Activated effector memory CD4-positive, alpha-beta T cell treated with anti-CD3 and anti-CD28 coated beads, Interleukin-2, amount 50 U/mL, for 16 hours (primary cell): ENCODE data around the gene MCL1.

Experiments used
- DNase-seq: peaks from one replicate; pipeline ENCODE4 v3.0.0-alpha.2; 2020

MCL1 gene

GRCh38 chr1:150555971-150556865, 23.2 kb downstream of the MCL1 start:
- DNase-seq, result no peak

GRCh38 chr1:150555198-150555970, 24.0 kb downstream of the MCL1 start:
- DNase-seq, result no peak

- no peak for DNase-seq
Observed at GRCh38 chr1:150554086-150554452, 25.3 kb downstream of the MCL1 start.

- no peak for DNase-seq
Observed at GRCh38 chr1:150553392-150554085, 25.9 kb downstream of the MCL1 start.

- no peak for DNase-seq
Observed at GRCh38 chr1:150552911-150553289, 26.5 kb downstream of the MCL1 start.

GRCh38 chr1:150552128-150552910, 27.1 kb downstream of the MCL1 start:
- DNase-seq, result no peak

GRCh38 chr1:150551784-150552127, 27.7 kb downstream of the MCL1 start:
- no peak for DNase-seq

- no peak for DNase-seq
Observed at GRCh38 chr1:150551051-150551783, 28.2 kb downstream of the MCL1 start.

GRCh38 chr1:150550222-150551050, 29.0 kb downstream of the MCL1 start:
- DNase-seq, result no peak

GRCh38 chr1:150549496-150550221, 29.8 kb downstream of the MCL1 start:
- no peak for DNase-seq

- peak; percentile 75 for DNase-seq
Observed at GRCh38 chr1:150548632-150549495, 30.5 kb downstream of the MCL1 start, which contains the start of gene ADAMTSL4. ADAMTSL4 (plus strand) TSS chr1:150549408; CDS start chr1:150552289, 2,881 bp downstream.

GRCh38 chr1:150548324-150548631, 31.1 kb downstream of the MCL1 start:
- no peak for DNase-seq

- no peak for DNase-seq
Observed at GRCh38 chr1:150546294-150546937, 33.0 kb downstream of the MCL1 start.

- no peak for DNase-seq
Observed at GRCh38 chr1:150545486-150546032, 33.9 kb downstream of the MCL1 start.

- no peak for DNase-seq
Observed at GRCh38 chr1:150544204-150544603, 35.2 kb downstream of the MCL1 start.

GRCh38 chr1:150543500-150544143, 35.8 kb downstream of the MCL1 start:
- DNase-seq, result no peak

- no peak for DNase-seq
Observed at GRCh38 chr1:150537732-150538684, 41.4 kb downstream of the MCL1 start.
